ENCODE data around the gene HAGH. TPM values are rescaled to one million over a fixed set of nuclear protein-coding genes. Genes with fewer than 3 reads are reported as not detected.

The HAGH gene
- total RNA-seq, 2 experiments from 2014 or later: 29.9 to 30.1 TPM

- Mint-ChIP-seq H3K9me3 (no peaks in the 10 kb centered on the region), H3K36me3 (ENCODE audit: low read depth) (no peaks in the 10 kb centered on the region), H3K4me1 (ENCODE audit: low read depth) (peaks cover 22% of the 10 kb centered on the region), H3K27ac (no peak overlapping the region), H3K27me3 (ENCODE audit: low read depth) (no peaks in the 10 kb centered on the region), H3K4me3 (no peak overlapping the region)
- CTCF ChIA-PET: interaction anchor here (1.6 kb wide), 1 partner anchor 71 kb away, joined by 6 read pairs; no protein-coding TSS in a partner anchor
- intact Hi-C loops (cut with micrococcal nuclease): loop anchor here (5.0 to 10.0 kb wide), 3 partner anchors 84 to 296 kb away; partner anchors contain the start of genes MSRB1, TRAF7 and ZNF598
- no peak for DNase-seq
Measured at GRCh38 chr16:1858189-1858865, 31.7 kb upstream of the HAGH start.

DNA sequence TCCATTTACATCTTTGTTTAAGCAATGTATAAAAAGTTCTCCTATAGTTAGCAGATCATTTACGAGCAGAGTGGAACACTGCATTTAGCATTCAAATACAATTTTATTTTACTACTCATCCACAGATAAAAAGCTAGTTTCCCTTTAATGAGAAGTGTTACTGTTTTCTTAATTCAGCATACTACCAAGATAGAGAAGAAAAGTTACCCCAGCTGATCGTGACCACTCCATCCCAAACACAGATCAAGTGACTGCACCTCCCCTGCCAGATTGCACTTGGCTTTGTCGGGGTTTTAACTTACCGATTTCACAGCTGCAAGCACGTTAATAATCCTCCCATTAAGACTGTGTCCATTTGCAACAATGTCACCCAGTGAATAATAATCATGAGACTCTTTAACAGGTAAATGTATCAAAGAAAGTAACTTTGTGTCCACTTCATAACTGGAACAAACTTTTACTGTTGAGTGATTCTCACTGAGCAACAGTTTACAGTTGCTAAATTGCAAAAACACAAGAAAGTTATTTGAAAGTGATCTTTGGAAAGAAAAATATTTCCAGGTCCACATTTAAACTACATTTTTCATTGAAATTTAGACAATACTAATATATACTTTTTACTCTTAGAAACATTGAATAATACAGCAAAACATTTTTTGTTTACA lies 30.9 kb upstream of the HAGH start:
- intact Hi-C loops (cut with micrococcal nuclease): loop anchor here (5.0 to 10.0 kb wide), 3 partner anchors 85 to 297 kb away; partner anchors contain the start of genes MSRB1, TRAF7 and ZNF598
- no peak overlapping the region for H3K4me3 Mint-ChIP-seq
- CTCF ChIA-PET: interaction anchor here (1.6 kb wide), 1 partner anchor 72 kb away, joined by 6 read pairs; no protein-coding TSS in a partner anchor
- peak overlapping the region; percentile 50 for H3K27ac Mint-ChIP-seq
- DNase-seq: no peak
- H3K4me1 Mint-ChIP-seq (ENCODE audit: low read depth): peaks cover 22% of the 10 kb centered on the region
- no peaks in the 10 kb centered on the region for H3K36me3 Mint-ChIP-seq (ENCODE audit: low read depth)
- no peaks in the 10 kb centered on the region for H3K27me3 Mint-ChIP-seq (ENCODE audit: low read depth)
- H3K9me3 Mint-ChIP-seq: no peaks in the 10 kb centered on the region

- H3K36me3 Mint-ChIP-seq (ENCODE audit: low read depth): no peaks in the 10 kb centered on the region
- no peaks in the 10 kb centered on the region for H3K9me3 Mint-ChIP-seq
- H3K27ac Mint-ChIP-seq: no peak overlapping the region
- CTCF ChIA-PET: no interaction called here
- H3K4me3 Mint-ChIP-seq: no peak overlapping the region
- no peaks in the 10 kb centered on the region for H3K27me3 Mint-ChIP-seq (ENCODE audit: low read depth)
- peaks cover 16% of the 10 kb centered on the region for H3K4me1 Mint-ChIP-seq (ENCODE audit: low read depth)
- no peak for DNase-seq
- intact Hi-C loops (cut with micrococcal nuclease): loop anchor here (10.0 kb wide), 1 partner anchor 303 kb away; the partner anchor contains the start of gene TRAF7
Measured at GRCh38 chr16:1851793-1852192, 25.2 kb upstream of the HAGH start.

GRCh38 chr16:1850981-1851380 lies 24.4 kb upstream of the HAGH start:
- no peak overlapping the region for H3K4me3 Mint-ChIP-seq

DNA sequence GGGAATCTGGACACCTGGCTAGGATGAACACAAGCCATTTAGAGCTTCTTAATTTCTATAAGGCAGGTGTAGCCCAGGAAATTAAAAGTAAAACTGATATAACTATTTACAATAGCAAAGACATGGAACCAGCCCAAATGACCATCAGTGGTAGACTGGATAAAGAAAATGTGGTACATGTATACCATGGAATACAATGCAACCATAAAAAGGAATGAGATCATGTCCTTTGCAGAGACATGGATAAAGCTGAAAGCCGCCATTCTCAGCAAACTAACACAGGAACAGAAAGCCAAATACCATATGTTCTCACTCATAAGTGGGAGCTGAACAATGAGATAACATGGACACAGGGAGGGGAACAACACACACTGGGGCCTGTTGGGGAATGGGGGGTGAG lies 19.8 kb upstream of the HAGH start:
- no peak for DNase-seq
- Mint-ChIP-seq H3K4me1 (ENCODE audit: low read depth) (no peaks in the 10 kb centered on the region), H3K36me3 (ENCODE audit: low read depth) (no peaks in the 10 kb centered on the region), H3K9me3 (no peaks in the 10 kb centered on the region), H3K27ac (no peak overlapping the region), H3K4me3 (no peak overlapping the region), H3K27me3 (ENCODE audit: low read depth) (peaks cover 2% of the 10 kb centered on the region)
- intact Hi-C loops (cut with micrococcal nuclease): no loop called here
- CTCF ChIA-PET: no interaction called here

More at GRCh38 chr16:1850981-1851380, 24.4 kb upstream of the HAGH start:
- CTCF ChIA-PET: no interaction called here
- no peak for DNase-seq
- Mint-ChIP-seq H3K9me3 (no peaks in the 10 kb centered on the region), H3K36me3 (ENCODE audit: low read depth) (no peaks in the 10 kb centered on the region), H3K27ac (no peak overlapping the region), H3K27me3 (ENCODE audit: low read depth) (no peaks in the 10 kb centered on the region), H3K4me1 (ENCODE audit: low read depth) (peaks cover 16% of the 10 kb centered on the region)
- intact Hi-C loops (cut with micrococcal nuclease): loop anchor here (10.0 kb wide), 1 partner anchor 304 kb away; the partner anchor contains the start of gene TRAF7

GRCh38 chr16:1845985-1846384 lies 19.4 kb upstream of the HAGH start:
- Mint-ChIP-seq H3K4me3 (no peak overlapping the region), H3K36me3 (ENCODE audit: low read depth) (no peaks in the 10 kb centered on the region), H3K9me3 (no peaks in the 10 kb centered on the region), H3K4me1 (ENCODE audit: low read depth) (no peaks in the 10 kb centered on the region), H3K27me3 (ENCODE audit: low read depth) (peaks cover 2% of the 10 kb centered on the region), H3K27ac (no peak overlapping the region)
- intact Hi-C loops (cut with micrococcal nuclease): no loop called here
- CTCF ChIA-PET: no interaction called here
- DNase-seq: no peak

DNA sequence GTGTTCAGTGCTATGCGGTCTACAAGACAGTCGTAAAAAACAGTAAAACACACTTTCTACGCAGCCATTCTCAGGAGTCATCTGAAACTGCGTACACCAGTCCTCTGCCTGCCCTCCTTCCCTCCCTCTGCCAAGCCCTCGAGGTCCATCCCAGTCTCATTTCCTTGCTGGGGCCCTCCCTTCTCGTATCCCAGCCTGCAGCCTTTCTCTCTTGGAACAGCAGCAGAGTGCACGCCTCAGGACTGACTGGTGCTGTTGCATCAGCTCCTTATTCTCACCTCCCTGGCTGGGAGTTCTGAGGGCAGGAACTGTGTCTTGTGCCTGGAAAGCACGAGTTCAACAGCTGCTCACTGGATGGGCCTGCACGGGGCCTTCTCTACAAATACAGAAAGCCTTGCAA lies 12.9 kb upstream of the HAGH start:
- H3K36me3 Mint-ChIP-seq (ENCODE audit: low read depth): no peaks in the 10 kb centered on the region
- H3K4me3 Mint-ChIP-seq: no peak overlapping the region
- DNase-seq: no peak
- CTCF ChIA-PET: interaction anchor here (0.9 kb wide), 1 partner anchor 26 kb away, joined by 7 read pairs; no protein-coding TSS in a partner anchor
- no peak overlapping the region for H3K27ac Mint-ChIP-seq
- no peaks in the 10 kb centered on the region for H3K27me3 Mint-ChIP-seq (ENCODE audit: low read depth)
- no peaks in the 10 kb centered on the region for H3K4me1 Mint-ChIP-seq (ENCODE audit: low read depth)
- intact Hi-C loops (cut with micrococcal nuclease): no loop called here
- H3K9me3 Mint-ChIP-seq: no peaks in the 10 kb centered on the region

DNA sequence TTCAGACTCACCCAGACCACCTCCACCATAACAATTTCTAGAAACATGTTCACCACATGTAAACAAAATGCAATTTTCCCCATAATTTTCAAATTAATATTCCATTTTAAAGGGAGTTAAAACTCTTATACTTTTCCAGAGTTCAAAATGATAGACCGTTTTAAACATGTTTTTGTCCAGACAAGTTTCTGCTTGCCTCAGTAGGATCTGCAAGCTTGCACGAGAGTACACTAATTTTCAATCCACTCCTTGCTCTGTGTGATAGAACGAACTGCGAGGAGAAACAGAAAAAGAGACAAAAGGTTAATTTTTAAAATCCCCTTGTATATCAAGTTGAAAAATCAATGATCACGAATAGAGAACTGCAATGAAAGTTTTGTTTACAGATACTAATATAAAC lies 7.5 kb upstream of the HAGH start:
- Mint-ChIP-seq H3K27me3 (ENCODE audit: low read depth) (no peaks in the 10 kb centered on the region), H3K9me3 (no peaks in the 10 kb centered on the region), H3K4me3 (no peak overlapping the region), H3K4me1 (ENCODE audit: low read depth) (peaks cover 17% of the 10 kb centered on the region), H3K27ac (no peak overlapping the region), H3K36me3 (ENCODE audit: low read depth) (no peaks in the 10 kb centered on the region)
- intact Hi-C loops (cut with micrococcal nuclease): no loop called here
- CTCF ChIA-PET: no interaction called here
- DNase-seq: no peak

DNA sequence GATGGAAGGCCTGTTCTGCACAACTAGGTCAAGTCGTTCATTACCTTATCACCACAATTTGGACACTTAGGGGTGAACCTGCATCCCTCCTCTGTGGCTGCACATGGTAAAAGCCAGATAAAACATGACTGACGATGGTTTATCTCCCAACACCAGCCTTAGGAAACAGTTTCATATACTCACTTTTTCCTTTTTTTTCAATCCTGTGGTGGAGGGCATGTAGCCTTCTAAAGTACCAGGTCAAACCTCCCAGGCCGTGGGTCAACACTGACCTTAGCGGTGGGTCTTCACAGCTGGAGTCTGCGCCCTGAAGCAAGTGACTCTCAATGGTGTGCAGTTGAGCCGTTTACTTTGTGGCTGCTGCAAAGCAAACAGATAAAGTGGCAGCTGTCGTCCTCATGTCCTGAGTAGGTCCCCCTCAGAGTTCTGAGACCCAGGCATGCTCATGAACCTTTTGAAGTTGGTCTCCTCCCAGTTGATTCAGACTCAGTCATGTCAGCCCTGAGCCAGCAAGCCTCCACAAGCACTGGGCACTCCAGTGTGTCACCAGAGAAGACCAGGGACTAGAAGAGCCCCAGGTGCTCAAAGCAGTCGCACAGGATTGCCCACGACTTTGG lies 6.3 kb upstream of the HAGH start:
- Mint-ChIP-seq H3K27ac (no peak overlapping the region), H3K4me3 (no peak overlapping the region), H3K36me3 (ENCODE audit: low read depth) (no peaks in the 10 kb centered on the region), H3K9me3 (no peaks in the 10 kb centered on the region), H3K4me1 (ENCODE audit: low read depth) (peaks cover 27% of the 10 kb centered on the region), H3K27me3 (ENCODE audit: low read depth) (no peaks in the 10 kb centered on the region)
- DNase-seq: no peak
- CTCF ChIA-PET: interaction anchor here (0.6 kb wide), 1 partner anchor 61 kb away, joined by 3 read pairs; the partner anchor contains the start of gene NME3
- intact Hi-C loops (cut with micrococcal nuclease): no loop called here

DNA sequence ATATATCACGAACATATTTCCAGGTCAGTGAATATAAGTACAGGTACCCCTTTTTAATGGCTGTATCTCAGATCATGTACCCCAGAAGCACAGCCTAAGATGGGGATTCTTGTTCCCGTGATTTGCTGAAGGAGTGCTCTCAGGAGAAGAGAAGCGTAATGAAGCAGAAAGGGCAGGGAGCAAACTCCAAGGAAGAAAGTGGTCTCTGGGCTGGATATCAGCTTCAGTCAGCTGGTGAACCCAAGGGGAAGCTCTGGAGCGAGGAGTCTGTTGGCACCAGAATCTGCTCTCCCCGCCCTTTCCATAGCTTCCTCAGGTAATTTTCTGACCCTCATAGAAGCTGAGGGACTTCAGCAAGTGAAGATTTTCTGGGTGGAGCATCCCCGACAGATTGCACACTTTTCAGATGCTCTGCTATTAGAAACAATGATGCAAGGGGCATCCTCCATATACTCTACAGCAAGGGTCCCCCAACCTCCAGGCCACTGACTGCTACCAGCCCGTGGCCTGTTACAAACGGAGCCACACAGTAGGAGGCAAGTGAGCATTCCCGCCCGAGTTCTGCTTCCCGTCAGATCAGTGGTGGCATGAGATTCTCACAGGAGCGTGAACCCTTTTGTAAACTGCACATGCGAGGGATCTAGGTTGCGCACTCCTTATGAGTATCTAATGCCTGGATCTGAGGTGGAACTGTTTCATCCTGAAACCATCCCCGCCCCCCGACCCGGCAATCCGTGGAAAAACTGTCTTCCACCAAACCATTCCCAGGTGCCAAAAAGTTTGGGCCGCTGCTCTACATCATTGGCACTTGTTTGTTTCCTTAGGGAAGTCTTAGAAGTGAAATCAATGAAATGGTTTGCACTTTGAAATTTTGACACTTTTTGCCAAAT lies 4.8 kb upstream of the HAGH start:
- Mint-ChIP-seq H3K4me1 (ENCODE audit: low read depth) (peaks cover 32% of the 10 kb centered on the region), H3K4me3 (no peak overlapping the region), H3K27me3 (ENCODE audit: low read depth) (no peaks in the 10 kb centered on the region), H3K36me3 (ENCODE audit: low read depth) (peaks cover 1% of the 10 kb centered on the region), H3K9me3 (no peaks in the 10 kb centered on the region), H3K27ac (no peak overlapping the region)
- DNase-seq: no peak
- intact Hi-C loops (cut with micrococcal nuclease): no loop called here
- CTCF ChIA-PET: interaction anchor here (0.6 kb wide), 1 partner anchor 1444 kb away, joined by 6 read pairs; no protein-coding TSS in a partner anchor

DNA sequence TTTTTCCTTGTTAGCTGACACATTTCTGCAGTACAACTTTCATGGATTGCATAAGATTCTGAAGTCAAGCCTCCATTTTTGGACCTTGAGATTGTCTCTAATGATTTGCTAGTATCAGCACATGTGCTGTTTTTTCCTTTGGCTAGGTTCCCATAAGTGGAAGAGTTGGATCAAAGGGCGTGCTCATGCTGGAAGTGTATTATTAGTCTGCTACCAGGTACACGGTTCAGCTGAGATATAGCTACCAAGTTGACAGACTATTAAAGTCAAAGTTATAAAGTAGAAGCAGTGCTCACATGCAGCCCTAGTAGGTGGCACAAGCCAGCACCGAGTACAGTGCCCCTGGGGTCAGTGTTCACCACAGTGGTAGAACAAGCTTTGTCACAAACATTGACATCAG lies 3.6 kb upstream of the HAGH start:
- intact Hi-C loops (cut with micrococcal nuclease): no loop called here
- no peak for DNase-seq
- no peak overlapping the region for H3K27ac Mint-ChIP-seq
- H3K4me3 Mint-ChIP-seq: no peak overlapping the region
- peaks cover 1% of the 10 kb centered on the region for H3K36me3 Mint-ChIP-seq (ENCODE audit: low read depth)
- CTCF ChIA-PET: no interaction called here
- H3K9me3 Mint-ChIP-seq: no peaks in the 10 kb centered on the region
- peaks cover 39% of the 10 kb centered on the region for H3K4me1 Mint-ChIP-seq (ENCODE audit: low read depth)
- no peaks in the 10 kb centered on the region for H3K27me3 Mint-ChIP-seq (ENCODE audit: low read depth)
